Psoas muscle (tissue), 8 donors: ENCODE data around the gene TTLL9. TPM values are rescaled to one million over a fixed set of nuclear protein-coding genes. Genes with fewer than 3 reads are reported as not detected.
"Not testable (repeated sequence)": the region's sequence is repeated elsewhere in the genome, so short reads cannot be mapped to it uniquely, and the experiment has no call there.

Source experiments
- ATAC-seq, 4 donors: fragments of 200-7000 bp; cut with Tn5 transposase; one replicate each; pipeline ENCODE4 v1.9.1; 2020; ENCODE audit warnings: moderate library complexity in 3 of 4, mild to moderate bottlenecking in 2 of 4
- DNase-seq, 2 donors: peaks; one replicate each; pipeline ENCODE4 v3.0.0-alpha.2; 2020
- H3K27ac ChIP-seq: fragments of 200-600 bp; one replicate; pipeline ENCODE4 v1.8.0; 2022
- H3K27me3 ChIP-seq, 3 donors: fragments of 200-600 bp in 1 of 3; one replicate each; pipeline versions ENCODE4 v1.6.1 to v1.8.0; 2013 to 2022; ENCODE audit warnings: low read length in 2 of 3, mild to moderate bottlenecking in 2 of 3, moderate library complexity in 1 of 3; ENCODE audit not compliant: insufficient read depth in 3 of 3
- H3K36me3 ChIP-seq, 2 donors: fragments of 200-600 bp in 1 of 2; one replicate each; pipeline versions ENCODE4 v1.6.1 to v1.8.0; 2013 to 2022; ENCODE audit warnings: low read depth in 1 of 2, mild to moderate bottlenecking in 1 of 2, moderate library complexity in 1 of 2; ENCODE audit not compliant: insufficient read depth in 1 of 2
- H3K4me1 ChIP-seq: fragments of 200-600 bp; one replicate; pipeline ENCODE4 v1.8.0; 2022
- H3K4me3 ChIP-seq: fragments of 200-600 bp; one replicate; pipeline ENCODE4 v1.8.0; 2022; ENCODE audit warnings: mild to moderate bottlenecking
- H3K9me3 ChIP-seq: fragments of 200-600 bp; one replicate; pipeline ENCODE4 v1.8.0; 2022
- CTCF ChIP-seq: fragments of 200-600 bp; IDR thresholded peaks from one replicate; pipeline ENCODE4 v1.8.0; 2022; ENCODE audit warnings: antibody characterized with exemption
- WGBS, 3 donors: extraction: QIAGEN DNeasy Blood & Tissue Kit; methylation state at CpG; one replicate each; pipeline versions ENCODE4 v1.1.6 to v1.1.7; 2013; 5-methylcytosine and 5-hydroxymethylcytosine counted together
- intact Hi-C, 2 donors: fragments of 100-400 bp; cut with DNase I; formaldehyde crosslinking; loops; one replicate each; pipeline versions ENCODE4 v1.11.0 to v1.14.2; 2022
- polyA plus RNA-seq, 3 donors: library from polyadenylated mRNA; stranded (reverse); fragments of 200-250 nt; gene quantifications; one replicate each; pipeline ENCODE4 v1.2.3, GENCODE V29; 2013
- total RNA-seq, 4 donors: library from RNA; stranded (reverse); fragmentation: NEBNext Ultra II Directional in 2 of 4; extraction: Animal tissue kit (Norgen Biotek cat#: 25700) in 2 of 4; gene quantifications; one replicate each; pipeline versions ENCODE4 v1.2.1 to v1.2.4, GENCODE V29; 2021 to 2023
- donor health status: healthy with polysubstance abuse.
- donor health status: DM: no; HTN: no; CAD: no; lungs with moderate emphysema.
- donor health status: Bipolar disorder and iron deficiency.
- donor health status: healthy.
- donor health status: DM: yes; HTN: yes; CAD: no.
- donor health status: DM: no; HTN: no; CAD: no.
- donor health status: DM: no; HTN: no; CAD: no.
- donor health status: DM: yes; HTN: yes; CAD: no.

TTLL9 gene
- total and polyA plus RNA-seq, 7 donors = 0.01 TPM; not detected in 6

GRCh38 chr20:31926493-31926892 is 56.1 kb downstream of the TTLL9 start:
- ATAC-seq (no peak), DNase-seq (no peak)

GRCh38 chr20:31927627-31928159 is 57.3 kb downstream of the TTLL9 start:
- 76 to 82% (median 79%) methylated on average over 8 of the region's 8 CpGs for WGBS, 3 donors

More at GRCh38 chr20:31926493-31926892, 56.1 kb downstream of the TTLL9 start:
- Histone ChIP-seq H3K4me3 (no peak overlapping the region), H3K27ac (no peak overlapping the region), H3K36me3 (no peaks in the 10 kb centered on the region), H3K27me3 (peaks cover 0 to 4% (median 0%) of the 10 kb centered on the region in 3 donors), H3K4me1 (no peaks in the 10 kb centered on the region), H3K9me3 (no peaks in the 10 kb centered on the region)
- intact Hi-C loops = no loop called here
- no peak for TF ChIP-seq CTCF
- WGBS, 3 donors = 89 to 95% (median 93%) methylated on average over 2 of the region's 2 CpGs

DNA sequence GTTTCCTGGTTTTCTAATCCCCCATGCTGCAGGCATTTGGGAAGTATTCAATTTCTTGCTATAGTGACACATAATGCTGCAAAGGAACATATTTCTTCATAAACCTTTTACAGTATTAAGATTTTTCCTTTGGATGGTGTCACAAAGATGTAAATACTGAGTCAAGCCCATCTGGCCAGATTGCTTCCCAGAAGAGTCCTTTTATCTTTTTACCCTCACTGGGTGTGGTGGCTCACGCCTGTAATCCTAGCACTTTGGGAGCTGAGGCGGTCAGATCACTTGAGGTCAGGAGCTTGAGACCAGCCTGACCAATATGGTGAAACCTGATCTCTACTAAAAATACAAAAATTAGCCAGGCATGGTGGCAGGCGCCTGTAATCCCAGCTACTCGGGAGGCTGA is 59.2 kb downstream of the TTLL9 start:
- H3K4me1 ChIP-seq, H3K36me3 ChIP-seq, intact Hi-C loops, H3K4me3 ChIP-seq, H3K27me3 ChIP-seq, ATAC-seq, H3K27ac ChIP-seq, DNase-seq, H3K9me3 ChIP-seq: not testable (repeated sequence)
- WGBS, 3 donors = 37 to 54% (median 37%) methylated on average over 4 of the region's 4 CpGs

More at GRCh38 chr20:31927627-31928159, 57.3 kb downstream of the TTLL9 start:
- Histone ChIP-seq H3K27ac (no peak overlapping the region), H3K36me3 (no peaks in the 10 kb centered on the region), H3K4me3 (no peak overlapping the region), H3K27me3 (no peaks in the 10 kb centered on the region), H3K4me1 (no peaks in the 10 kb centered on the region), H3K9me3 (no peaks in the 10 kb centered on the region)
- DNase-seq (no peak), ATAC-seq (no peak)
- TF ChIP-seq CTCF = no peak
- intact Hi-C loops = no loop called here

DNA sequence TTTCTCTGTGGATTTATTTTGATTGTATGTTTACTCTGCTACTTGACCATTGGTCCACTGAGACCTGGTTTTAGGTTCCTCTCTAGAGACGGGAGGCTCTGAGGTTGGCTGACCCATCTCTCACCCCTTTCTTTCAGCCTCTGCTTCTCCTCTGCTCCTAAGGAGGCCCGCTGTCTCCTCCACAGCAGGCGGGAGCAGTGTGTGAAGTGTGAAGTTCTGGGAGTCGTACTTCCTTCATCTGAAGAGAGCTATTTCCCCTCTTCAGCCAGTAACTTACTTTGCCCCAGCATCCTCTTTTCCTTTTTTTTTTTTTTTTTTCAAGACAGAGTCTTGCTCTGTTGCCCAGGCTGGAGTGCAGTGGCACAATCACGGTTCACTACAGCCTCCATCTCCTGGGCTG is 60.3 kb downstream of the TTLL9 start:
- 35 to 39% (median 37%) methylated on average over 5 of the region's 5 CpGs for WGBS, 3 donors
- no peaks in the 10 kb centered on the region for H3K4me1 ChIP-seq
- H3K36me3 ChIP-seq = no peaks in the 10 kb centered on the region
- TF ChIP-seq CTCF = no peak
- H3K9me3 ChIP-seq = no peaks in the 10 kb centered on the region
- H3K27ac ChIP-seq = no peak overlapping the region
- ATAC-seq = no peak
- no peak overlapping the region for H3K4me3 ChIP-seq
- H3K27me3 ChIP-seq = no peaks in the 10 kb centered on the region
- no peak for DNase-seq
- intact Hi-C loops = no loop called here

DNA sequence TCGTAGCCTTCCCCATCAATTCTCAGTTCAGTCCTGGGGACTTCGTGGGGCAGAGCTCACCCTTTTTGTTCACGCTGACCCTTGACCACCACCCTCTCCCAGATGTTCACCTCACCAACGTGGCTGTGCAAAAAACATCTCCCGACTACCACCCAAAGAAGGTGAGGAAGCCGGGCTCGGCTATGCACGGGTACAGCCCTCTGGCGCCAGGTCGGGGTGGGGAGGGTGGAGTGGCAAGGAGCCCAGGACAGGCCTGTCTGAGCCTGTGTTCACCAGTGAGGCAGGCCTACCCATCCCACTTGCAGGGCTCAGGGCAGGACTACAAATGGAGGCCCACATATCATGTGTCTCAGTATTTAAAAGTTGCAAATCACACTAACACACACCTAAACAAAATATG is 63.3 kb downstream of the TTLL9 start:
- Histone ChIP-seq H3K4me3 (no peak overlapping the region), H3K27me3 (no peaks in the 10 kb centered on the region), H3K9me3 (no peaks in the 10 kb centered on the region), H3K27ac (no peak overlapping the region), H3K36me3 (no peaks in the 10 kb centered on the region), H3K4me1 (no peaks in the 10 kb centered on the region)
- ATAC-seq (no peak), DNase-seq (no peak)
- TF ChIP-seq CTCF = no peak
- intact Hi-C loops = no loop called here
- WGBS, 3 donors = 81 to 87% (median 82%) methylated on average over 10 of the region's 10 CpGs
